Stimulated activated memory B cell treated with anti-CD40 and anti-IgM and Interleukin-4, amounts not matched to agents 10 μg/mL and 1 μg/mL and 100 μg/mL, for 72 hours (primary cell): ENCODE results near the gene DUS1L.

Experiments used
- ATAC-seq: fragments of 150-1000 bp; cut with Tn5 transposase; 2 replicates; pipeline ENCODE4 v1.10.0; 2021
- H3K27ac Mint-ChIP-seq: one replicate; pipeline ENCODE4 v1.8.0; 2022; ENCODE audit warnings: mild to moderate bottlenecking, mixed read lengths
- H3K27me3 Mint-ChIP-seq: one replicate; pipeline ENCODE4 v1.8.0; 2022; ENCODE audit warnings: mixed read lengths
- H3K36me3 Mint-ChIP-seq: one replicate; pipeline ENCODE4 v1.8.0; 2022; ENCODE audit warnings: mixed read lengths
- H3K4me1 Mint-ChIP-seq: one replicate; pipeline ENCODE4 v1.8.0; 2022; ENCODE audit warnings: mixed read lengths
- H3K4me3 Mint-ChIP-seq: one replicate; pipeline ENCODE4 v1.8.0; 2022; ENCODE audit warnings: mild to moderate bottlenecking, moderate library complexity, mixed read lengths
- H3K9me3 Mint-ChIP-seq: one replicate; pipeline ENCODE4 v1.8.0; 2022; ENCODE audit warnings: mixed read lengths

Gene DUS1L

GRCh38 chr17:82085031-82085861 lies 19.6 kb upstream of the DUS1L start:
- Mint-ChIP-seq H3K36me3 (peaks cover 47% of the 10 kb centered on the region), H3K4me3 (no peak overlapping the region), H3K27me3 (no peaks in the 10 kb centered on the region), H3K4me1 (no peaks in the 10 kb centered on the region), H3K9me3 (no peaks in the 10 kb centered on the region), H3K27ac (no peak overlapping the region)
- ATAC-seq = no peak

GRCh38 chr17:82084373-82085030 lies 18.9 kb upstream of the DUS1L start:
- no peak overlapping the region for H3K4me3 Mint-ChIP-seq
- H3K4me1 Mint-ChIP-seq = no peaks in the 10 kb centered on the region
- no peaks in the 10 kb centered on the region for H3K27me3 Mint-ChIP-seq
- no peaks in the 10 kb centered on the region for H3K9me3 Mint-ChIP-seq
- H3K27ac Mint-ChIP-seq = no peak overlapping the region
- no peak for ATAC-seq
- peaks cover 55% of the 10 kb centered on the region for H3K36me3 Mint-ChIP-seq

- no peaks in the 10 kb centered on the region for H3K9me3 Mint-ChIP-seq
- H3K4me1 Mint-ChIP-seq = no peaks in the 10 kb centered on the region
- H3K36me3 Mint-ChIP-seq = peaks cover 60% of the 10 kb centered on the region
- no peak overlapping the region for H3K27ac Mint-ChIP-seq
- H3K4me3 Mint-ChIP-seq = no peak overlapping the region
- H3K27me3 Mint-ChIP-seq = no peaks in the 10 kb centered on the region
- no peak for ATAC-seq
Measured at GRCh38 chr17:82083533-82084359, 18.1 kb upstream of the DUS1L start.

GRCh38 chr17:82083009-82083408 lies 17.4 kb upstream of the DUS1L start:
- H3K4me3 Mint-ChIP-seq = no peak overlapping the region
- H3K9me3 Mint-ChIP-seq = no peaks in the 10 kb centered on the region
- H3K27ac Mint-ChIP-seq = no peak overlapping the region
- no peaks in the 10 kb centered on the region for H3K27me3 Mint-ChIP-seq
- no peak for ATAC-seq
- peaks cover 61% of the 10 kb centered on the region for H3K36me3 Mint-ChIP-seq
- H3K4me1 Mint-ChIP-seq = no peaks in the 10 kb centered on the region

GRCh38 chr17:82082456-82082855 lies 16.9 kb upstream of the DUS1L start:
- Mint-ChIP-seq H3K27ac (no peak overlapping the region), H3K4me3 (no peak overlapping the region), H3K36me3 (peaks cover 65% of the 10 kb centered on the region), H3K9me3 (no peaks in the 10 kb centered on the region), H3K27me3 (no peaks in the 10 kb centered on the region), H3K4me1 (no peaks in the 10 kb centered on the region)
- ATAC-seq = no peak

- peaks cover 67% of the 10 kb centered on the region for H3K36me3 Mint-ChIP-seq
- H3K9me3 Mint-ChIP-seq = no peaks in the 10 kb centered on the region
- no peaks in the 10 kb centered on the region for H3K27me3 Mint-ChIP-seq
- H3K27ac Mint-ChIP-seq = no peak overlapping the region
- no peak overlapping the region for H3K4me3 Mint-ChIP-seq
- no peaks in the 10 kb centered on the region for H3K4me1 Mint-ChIP-seq
- ATAC-seq = no peak
Measured at GRCh38 chr17:82081966-82082365, 16.4 kb upstream of the DUS1L start.

GRCh38 chr17:82081546-82081945 lies 15.9 kb upstream of the DUS1L start:
- H3K4me1 Mint-ChIP-seq = peaks cover 2% of the 10 kb centered on the region
- peaks cover 71% of the 10 kb centered on the region for H3K36me3 Mint-ChIP-seq
- H3K4me3 Mint-ChIP-seq = no peak overlapping the region
- H3K9me3 Mint-ChIP-seq = no peaks in the 10 kb centered on the region
- H3K27ac Mint-ChIP-seq = no peak overlapping the region
- peaks cover 4% of the 10 kb centered on the region for H3K27me3 Mint-ChIP-seq
- ATAC-seq = no peak

- Mint-ChIP-seq H3K36me3 (peaks cover 72% of the 10 kb centered on the region), H3K27me3 (peaks cover 9% of the 10 kb centered on the region)
Measured at GRCh38 chr17:82080789-82081464, 15.3 kb upstream of the DUS1L start.

GRCh38 chr17:82080048-82080788 lies 14.6 kb upstream of the DUS1L start:
- Mint-ChIP-seq H3K27me3 (peaks cover 9% of the 10 kb centered on the region), H3K4me3 (no peak overlapping the region), H3K36me3 (peaks cover 72% of the 10 kb centered on the region), H3K9me3 (no peaks in the 10 kb centered on the region), H3K4me1 (peaks cover 5% of the 10 kb centered on the region), H3K27ac (no peak overlapping the region)
- no peak for ATAC-seq

More at GRCh38 chr17:82080789-82081464, 15.3 kb upstream of the DUS1L start:
- no peak overlapping the region for H3K4me3 Mint-ChIP-seq
- H3K27ac Mint-ChIP-seq = no peak overlapping the region
- no peaks in the 10 kb centered on the region for H3K9me3 Mint-ChIP-seq
- peaks cover 5% of the 10 kb centered on the region for H3K4me1 Mint-ChIP-seq
- no peak for ATAC-seq

GRCh38 chr17:82079001-82079677 lies 13.5 kb upstream of the DUS1L start:
- no peak for ATAC-seq
- no peak overlapping the region for H3K27ac Mint-ChIP-seq
- no peak overlapping the region for H3K4me3 Mint-ChIP-seq
- peaks cover 61% of the 10 kb centered on the region for H3K36me3 Mint-ChIP-seq
- peaks cover 9% of the 10 kb centered on the region for H3K27me3 Mint-ChIP-seq
- no peaks in the 10 kb centered on the region for H3K9me3 Mint-ChIP-seq
- H3K4me1 Mint-ChIP-seq = peaks cover 5% of the 10 kb centered on the region

- Mint-ChIP-seq H3K27me3 (peaks cover 9% of the 10 kb centered on the region), H3K4me1 (peaks cover 5% of the 10 kb centered on the region), H3K9me3 (no peaks in the 10 kb centered on the region), H3K36me3 (peaks cover 54% of the 10 kb centered on the region), H3K27ac (no peak overlapping the region), H3K4me3 (no peak overlapping the region)
- no peak for ATAC-seq
Measured at GRCh38 chr17:82078433-82078832, 12.8 kb upstream of the DUS1L start.

GRCh38 chr17:82077617-82078358 lies 12.2 kb upstream of the DUS1L start:
- no peak overlapping the region for H3K4me3 Mint-ChIP-seq
- ATAC-seq = no peak
- peaks cover 9% of the 10 kb centered on the region for H3K27me3 Mint-ChIP-seq
- no peak overlapping the region for H3K27ac Mint-ChIP-seq
- peaks cover 5% of the 10 kb centered on the region for H3K4me1 Mint-ChIP-seq
- H3K36me3 Mint-ChIP-seq = peaks cover 48% of the 10 kb centered on the region
- no peaks in the 10 kb centered on the region for H3K9me3 Mint-ChIP-seq

- no peaks in the 10 kb centered on the region for H3K9me3 Mint-ChIP-seq
- H3K36me3 Mint-ChIP-seq = peaks cover 41% of the 10 kb centered on the region
- peak overlapping the region; percentile 4 for H3K27ac Mint-ChIP-seq
- peaks cover 9% of the 10 kb centered on the region for H3K27me3 Mint-ChIP-seq
- ATAC-seq = peak; percentile 9
- H3K4me3 Mint-ChIP-seq = no peak overlapping the region
- H3K4me1 Mint-ChIP-seq = peaks cover 5% of the 10 kb centered on the region
Measured at GRCh38 chr17:82076785-82077591, 11.4 kb upstream of the DUS1L start.
